Measurements from ENCODE around the gene OR2M3.
"Not testable (repeated sequence)": the region's sequence is repeated elsewhere in the genome, so short reads cannot be mapped to it uniquely, and the experiment has no call there.

The OR2M3 gene

GRCh38 chr1:248239478-248239877 lies 42.4 kb downstream of the OR2M3 start:
- Mint-ChIP-seq H3K27me3 (peaks cover 15% of the 10 kb centered on the region), H3K9me3 (no peaks in the 10 kb centered on the region), H3K36me3 (ENCODE audit: low read depth) (no peaks in the 10 kb centered on the region), H3K4me3 (no peak overlapping the region), H3K27ac (no peak overlapping the region), H3K4me1 (ENCODE audit: low read depth) (peaks cover 2% of the 10 kb centered on the region)
- DNase-seq: no peak

GRCh38 chr1:248243204-248243603 lies 46.1 kb downstream of the OR2M3 start:
- Mint-ChIP-seq H3K4me1 (ENCODE audit: low read depth) (peaks cover 2% of the 10 kb centered on the region), H3K36me3 (ENCODE audit: low read depth) (no peaks in the 10 kb centered on the region), H3K27me3 (peaks cover 17% of the 10 kb centered on the region), H3K4me3 (no peak overlapping the region), H3K27ac (no peak overlapping the region), H3K9me3 (no peaks in the 10 kb centered on the region)
- DNase-seq: peak; percentile 34

GRCh38 chr1:248259309-248259708 lies 62.2 kb downstream of the OR2M3 start:
- not testable (repeated sequence) for H3K27ac Mint-ChIP-seq; H3K4me3 Mint-ChIP-seq; H3K4me1 Mint-ChIP-seq (ENCODE audit: low read depth); DNase-seq; H3K27me3 Mint-ChIP-seq; H3K36me3 Mint-ChIP-seq (ENCODE audit: low read depth)
- peaks cover 13% of the 10 kb centered on the region for H3K9me3 Mint-ChIP-seq
